K562 (cell line): ENCODE data around the gene DELE1. TPM values are rescaled to one million over a fixed set of nuclear protein-coding genes. Genes with fewer than 3 reads are reported as not detected.

Source experiments
- CLOCK ChIP-seq: fragments of 250-450 bp; sonication (Bioruptor Pico); IDR thresholded peaks from 2 replicates; pipeline ENCODE4 v1.4.0; 2020; ENCODE audit warnings: mild to moderate bottlenecking, moderate library complexity, borderline replicate concordance
- GABPB2 ChIP-seq: fragments of 250-450 bp; sonication (Bioruptor Pico); conservative IDR thresholded peaks from 2 replicates; pipeline ENCODE4 v1.5.1; 2021; ENCODE audit warnings: mild to moderate bottlenecking
- GTF2A2 ChIP-seq: IDR thresholded peaks from 2 replicates; pipeline ENCODE4 v1.6.1; 2016; ENCODE audit warnings: mild to moderate bottlenecking, missing genetic modification characterization, missing compliant biosample characterization
- HLTF ChIP-seq: fragments of 450-650 bp; IDR thresholded peaks from 2 replicates; pipeline ENCODE4 v1.6.1; 2016
- MAZ ChIP-seq, 2 experiments: fragments of 450-650 bp in 1 of 2; sonication (generic) in 1 of 2; formaldehyde crosslinking; IDR thresholded peaks in 1 of 2; conservative IDR thresholded peaks in 1 of 2; 2 replicates each; pipeline versions ENCODE4 v1.4.0 to v1.5.0; 2020; ENCODE audit warnings: mild to moderate bottlenecking in 1 of 2, missing genetic modification reagents in 1 of 2
- MLX ChIP-seq, 2 experiments: fragments of 450-650 bp in 1 of 2; sonication (generic) in 1 of 2; formaldehyde crosslinking; conservative IDR thresholded peaks; 2 replicates each; pipeline versions ENCODE4 v1.4.0 to v1.8.1; 2020 to 2022; ENCODE audit warnings: mild to moderate bottlenecking in 1 of 2, missing genetic modification reagents in 1 of 2
- NR0B1 ChIP-seq: fragments of 450-650 bp; IDR thresholded peaks from one replicate; pipeline ENCODE4 v1.6.1; 2018; ENCODE audit warnings: mild to moderate bottlenecking, moderate library complexity; ENCODE audit not compliant: partially characterized antibody
- PRPF4 ChIP-seq: fragments of 200-400 bp; formaldehyde crosslinking; IDR thresholded peaks from one replicate; pipeline ENCODE4 v1.6.1; 2017; ENCODE audit warnings: low read length, low read depth, mild to moderate bottlenecking; ENCODE audit not compliant: insufficient read depth, poor library complexity, severe bottlenecking
- RREB1 ChIP-seq: fragments of 250-450 bp; sonication (Bioruptor Pico); IDR thresholded peaks from 2 replicates; pipeline ENCODE4 v1.4.0; 2020
- ZBTB33 ChIP-seq: sonication (generic); formaldehyde crosslinking; IDR thresholded peaks from 2 replicates; pipeline ENCODE4 v1.8.1; 2023; ENCODE audit warnings: mild to moderate bottlenecking, missing genetic modification reagents
- ZFP91 ChIP-seq: sonication (generic); formaldehyde crosslinking; IDR thresholded peaks from 2 replicates; pipeline ENCODE4 v1.8.0; 2022; ENCODE audit warnings: mild to moderate bottlenecking, missing genetic modification reagents
- polyA plus RNA-seq, 8 experiments: library from polyadenylated mRNA; depleted of rRNA in 4 of 8; stranded (reverse) in 5 of 8; unstranded in 3 of 8; fragments of >200 nt; fragmentation: Nextera tagmentation in 2 of 8; fragmentation: Illumina TruSeq in 1 of 8; extraction: Ambion mirVana in 2 of 8; extraction: Trizol in 1 of 8; gene quantifications; 2 replicates each; pipeline versions ENCODE4 v1.2.1 to v1.2.3, GENCODE V29; 2011 to 2014; ENCODE audit warnings: inconsistent platforms in 1 of 8, missing spikeins in 1 of 8
- total RNA-seq, 7 experiments: library from RNA; depleted of rRNA in 6 of 7; stranded (reverse); fragments of >200 nt in 6 of 7; fragmentation: Illumina TruSeq in 2 of 7; extraction: Trizol in 2 of 7; gene quantifications; 2 replicates each; pipeline versions ENCODE4 v1.2.1 to v1.2.3, GENCODE V29; 2011 to 2021; ENCODE audit warnings: low replicate concordance in 1 of 7

DELE1 gene
- total and polyA plus RNA-seq, 9 of the 15 experiments (the other 6 are each of a cell fraction or from before 2014, with no cell fraction given), result 16.6 to 74.4 (median 49.8) TPM

DNA sequence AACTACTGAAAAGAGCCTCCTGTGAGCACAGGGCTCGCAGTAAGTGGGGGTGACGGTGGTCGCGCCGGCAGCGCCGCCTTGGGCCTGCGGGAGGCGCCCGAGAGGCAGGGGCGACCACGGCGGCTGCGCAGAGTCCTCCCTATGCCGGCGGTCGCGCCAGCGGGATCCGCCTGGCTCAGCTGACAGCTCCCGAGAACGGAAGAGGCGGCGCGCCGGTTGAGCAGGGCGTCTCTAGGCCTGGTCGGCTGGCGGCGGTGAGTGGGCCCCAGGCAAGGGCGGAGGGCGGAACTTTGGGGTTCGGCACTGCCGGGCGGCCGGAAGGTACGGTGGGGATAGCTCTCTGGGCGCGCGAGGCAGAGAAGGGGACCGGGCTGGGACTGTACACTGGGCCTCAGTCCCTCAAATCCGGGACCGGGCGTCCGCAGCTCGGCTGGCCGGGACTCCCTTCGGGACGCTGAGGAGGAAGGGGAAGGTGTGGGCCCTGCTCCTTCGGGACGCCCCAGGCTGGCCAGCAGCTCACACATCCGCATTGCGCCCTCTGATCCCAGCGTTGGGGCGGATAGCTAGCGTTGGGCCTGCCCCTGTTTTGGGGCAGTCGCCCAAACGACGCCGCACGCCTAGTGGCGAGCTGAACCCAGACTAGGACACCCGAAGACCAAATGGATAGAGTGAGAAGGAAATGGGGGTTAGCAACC lies 45.4 kb downstream of the DELE1 start, which contains the start of gene RNF14 (continued):
- TF ChIP-seq RREB1 (CRISPR knock-in tag) (0 out of 2 replicates have a peak, but pooled peaks have one; percentile 58), NR0B1 (no peak), ZFP91 (CRISPR knock-in tag) (no peak), MAZ (CRISPR knock-in tag; conservative IDR thresholded peaks at IDR 0.05 in 1 of 2, IDR thresholded peaks at IDR 0.05 in 1 of 2) (peak; percentile 85 to 89; a peak in 3 of 4 replicates), GABPB2 (CRISPR knock-in tag) (no peak), MLX (CRISPR knock-in tag; conservative IDR thresholded peaks at IDR 0.05) (peak; percentile 30 to 84; a peak in 2 of 4 replicates), GTF2A2 (tag) (no peak), CLOCK (no peak), ZBTB33 (CRISPR knock-in tag) (peak; percentile 1), PRPF4 (no peak), HLTF (no peak)
